GM21723 (cell line): ENCODE results near the gene HLF.

Experiments
- ATAC-seq: cut with Tn5 transposase; IDR thresholded peaks from one replicate; pipeline ENCODE4 v1.9.1; 2021; ENCODE audit warnings: mild to moderate bottlenecking, moderate library complexity; ENCODE audit not compliant: unreplicated experiment

HLF gene, protein sequence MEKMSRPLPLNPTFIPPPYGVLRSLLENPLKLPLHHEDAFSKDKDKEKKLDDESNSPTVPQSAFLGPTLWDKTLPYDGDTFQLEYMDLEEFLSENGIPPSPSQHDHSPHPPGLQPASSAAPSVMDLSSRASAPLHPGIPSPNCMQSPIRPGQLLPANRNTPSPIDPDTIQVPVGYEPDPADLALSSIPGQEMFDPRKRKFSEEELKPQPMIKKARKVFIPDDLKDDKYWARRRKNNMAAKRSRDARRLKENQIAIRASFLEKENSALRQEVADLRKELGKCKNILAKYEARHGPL

DNA sequence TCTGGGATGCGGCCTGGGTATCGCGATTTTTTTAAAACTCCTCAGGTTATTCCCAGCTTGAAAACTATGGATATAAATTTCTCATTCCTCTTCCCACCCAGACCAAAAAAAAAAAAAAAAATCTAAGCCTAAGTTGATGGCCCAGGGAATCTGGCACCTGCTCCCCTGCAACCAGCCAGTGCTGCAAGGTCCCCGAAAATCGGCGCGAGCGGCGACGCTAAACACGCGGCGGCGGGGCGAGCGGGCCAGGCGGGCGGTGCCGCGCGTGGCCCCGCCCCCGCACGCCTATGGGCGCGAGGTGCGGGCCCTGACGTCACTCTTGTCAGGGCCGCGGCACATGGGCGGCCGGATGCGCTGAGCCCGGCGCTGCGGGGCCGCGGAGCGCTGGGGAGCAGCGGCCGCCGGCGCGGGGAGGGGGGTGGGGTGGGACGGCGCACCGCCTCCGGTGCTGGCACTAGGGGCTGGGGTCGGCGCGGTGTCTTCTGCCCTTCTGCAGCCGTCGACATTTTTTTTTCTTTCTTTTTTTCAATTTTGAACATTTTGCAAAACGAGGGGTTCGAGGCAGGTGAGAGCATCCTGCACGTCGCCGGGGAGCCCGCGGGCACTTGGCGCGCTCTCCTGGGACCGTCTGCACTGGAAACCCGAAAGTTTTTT lies at the start of gene HLF:
TSS of gene HLF (plus strand) at position 316 of the 654 bp plus-strand sequence. CDS start 525 bp downstream, outside the sequence.
- ATAC-seq: peak; percentile 97

DNA sequence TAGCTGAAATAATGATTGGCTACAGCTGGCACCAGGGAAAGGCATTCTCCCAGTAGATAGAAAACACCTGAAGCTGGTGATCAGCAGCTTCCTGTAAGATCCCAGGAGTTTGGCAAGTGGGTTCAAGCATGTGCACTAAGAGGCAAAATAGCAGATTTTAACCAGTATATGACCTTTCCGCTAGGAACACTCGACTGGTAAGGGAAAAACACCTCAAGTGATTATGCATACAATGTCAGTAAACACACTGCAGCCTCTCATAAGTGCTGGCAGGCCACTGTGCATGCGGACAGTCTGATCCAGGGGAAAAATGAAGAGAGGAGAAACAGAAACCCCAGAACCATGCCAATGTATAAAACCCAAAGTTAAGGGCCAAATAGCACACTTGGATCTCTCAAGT lies 49.0 kb upstream of the HLF start:
- no peak for ATAC-seq

DNA sequence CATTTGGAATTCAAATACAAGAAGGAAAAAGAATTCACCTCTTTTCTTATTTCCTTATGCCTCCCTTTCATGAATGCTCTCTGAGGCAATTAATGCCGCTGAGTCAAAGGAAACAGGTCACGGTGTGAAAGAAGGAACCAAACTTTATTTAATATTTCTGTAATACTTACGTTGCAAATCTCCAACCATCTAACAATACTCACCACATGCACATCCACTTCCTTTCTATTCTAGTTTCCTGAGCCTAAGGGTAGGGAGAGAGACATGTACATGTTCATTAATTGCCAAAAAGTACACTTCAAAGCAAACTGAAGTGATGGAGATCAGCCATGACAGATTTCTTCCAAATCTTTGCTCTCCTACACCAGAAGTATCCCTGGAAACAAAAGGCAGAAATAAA lies 47.9 kb upstream of the HLF start:
- ATAC-seq: no peak

DNA sequence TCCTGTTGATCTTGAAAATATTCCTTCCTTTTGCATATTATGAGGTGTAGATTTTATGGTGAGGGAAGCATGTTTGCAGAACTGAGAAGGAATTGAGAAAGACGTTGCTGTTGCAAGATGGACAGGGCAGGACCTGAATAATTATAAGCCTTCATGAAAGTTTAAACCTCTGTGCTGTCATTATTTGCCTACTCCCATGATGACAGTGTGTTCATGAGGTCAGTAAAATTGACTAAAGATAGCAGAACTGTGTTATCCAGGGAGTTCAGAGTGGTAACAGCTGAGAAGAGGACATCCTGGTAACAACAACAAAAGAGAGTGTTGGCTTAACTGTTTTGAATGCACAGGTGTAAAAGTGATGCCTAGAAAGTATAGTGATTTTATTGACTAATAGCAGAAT lies 45.3 kb upstream of the HLF start:
- no peak for ATAC-seq

DNA sequence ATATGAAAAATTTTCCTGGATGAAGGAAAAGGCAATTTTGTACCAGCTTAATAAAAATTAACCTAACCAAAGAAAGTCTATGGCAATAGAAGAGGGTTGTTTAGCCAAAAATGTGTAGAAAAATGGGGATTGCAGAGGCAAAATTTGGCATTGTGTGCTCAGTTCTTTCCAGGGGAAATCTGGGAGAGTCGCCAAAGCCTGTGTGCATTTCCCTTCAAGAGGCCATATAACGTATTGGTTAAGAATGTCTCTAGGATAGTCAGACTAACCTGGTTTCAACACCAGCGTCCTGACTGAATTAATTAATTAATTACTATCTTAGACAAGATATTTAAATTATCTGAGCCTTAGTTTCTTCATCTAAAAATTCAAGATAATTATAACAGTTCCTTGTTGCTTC lies 44.8 kb upstream of the HLF start:
- ATAC-seq: no peak

DNA sequence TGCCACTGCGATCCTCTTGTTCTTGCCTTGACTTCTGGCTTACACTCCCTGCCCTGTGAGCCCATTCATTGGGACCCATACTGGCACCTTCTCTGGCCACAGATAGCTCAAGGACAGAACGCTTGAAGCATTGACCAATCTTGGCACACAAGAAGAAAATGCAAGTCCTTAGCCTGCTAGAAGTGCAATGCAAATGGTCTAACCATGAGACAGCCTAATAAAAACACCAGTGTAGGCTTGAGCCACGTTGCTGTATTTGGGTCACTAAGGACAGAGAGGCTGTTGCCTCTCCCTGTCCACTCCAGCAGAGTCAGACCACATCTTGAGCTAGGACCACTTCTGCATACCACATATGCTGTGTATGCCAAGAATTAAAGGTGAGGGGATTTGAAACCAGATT lies 41.2 kb upstream of the HLF start:
- ATAC-seq: no peak

DNA sequence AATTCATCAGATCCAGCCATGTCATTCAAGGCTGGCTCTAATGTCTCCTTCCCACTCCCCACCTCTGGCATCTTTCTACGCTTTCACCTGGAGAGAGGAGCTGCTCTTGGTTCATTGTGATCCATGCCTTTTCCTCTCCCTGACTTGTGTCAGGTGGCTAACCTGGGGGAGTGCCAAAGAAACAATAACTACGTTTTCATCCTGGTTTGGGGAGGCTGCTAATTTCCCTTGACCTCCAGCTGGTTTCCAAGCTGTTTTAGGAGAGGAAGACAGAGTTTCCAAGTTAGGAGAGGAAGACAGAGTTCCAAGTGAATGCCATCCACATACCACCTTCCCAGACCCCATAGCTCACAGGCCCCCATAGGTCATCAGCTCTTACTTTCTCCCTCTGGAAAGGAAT lies 40.0 kb upstream of the HLF start:
- ATAC-seq: no peak

DNA sequence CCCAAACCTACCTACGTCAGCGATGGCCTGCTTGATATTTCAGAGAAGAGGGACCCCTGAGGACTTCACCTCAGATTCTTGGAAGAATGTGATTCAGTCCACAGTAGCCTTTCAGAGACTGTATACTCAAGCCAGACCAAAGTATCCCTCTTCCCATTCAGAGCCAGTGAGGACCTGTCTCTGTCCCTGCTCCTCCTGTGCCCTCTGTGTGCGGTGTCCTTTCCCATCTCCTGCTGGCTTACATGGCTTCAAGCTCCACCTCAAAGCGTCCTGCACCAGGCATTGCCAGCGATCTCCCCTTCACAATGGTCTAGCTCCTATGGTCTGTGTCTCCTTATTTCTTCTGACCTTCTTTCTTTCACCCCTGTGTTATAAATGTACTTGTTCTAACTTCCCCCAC lies 39.5 kb upstream of the HLF start:
- ATAC-seq: no peak

DNA sequence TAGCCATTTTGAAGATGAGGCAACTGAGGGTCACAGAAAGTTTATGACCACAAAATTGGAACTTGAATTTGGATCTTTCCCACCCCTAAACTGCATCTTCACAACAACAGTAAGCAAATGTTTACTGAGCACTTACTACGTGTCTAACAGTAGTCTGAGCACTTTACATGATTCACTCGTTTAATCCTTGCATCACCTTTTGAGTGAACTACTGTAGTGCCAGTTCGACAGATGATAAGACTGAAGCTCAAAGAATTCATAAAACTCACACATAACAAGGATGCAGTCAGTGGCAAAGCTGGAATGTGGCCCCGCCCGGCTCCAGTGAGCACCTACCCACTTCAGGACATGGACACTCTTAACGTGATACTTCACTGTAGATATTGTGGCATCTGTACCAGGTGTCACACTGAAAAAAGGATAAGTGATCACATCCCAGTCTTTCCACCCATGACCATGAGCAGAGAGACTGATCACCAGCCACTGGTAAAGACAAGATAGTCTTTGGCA lies 36.0 kb upstream of the HLF start:
- no peak for ATAC-seq

DNA sequence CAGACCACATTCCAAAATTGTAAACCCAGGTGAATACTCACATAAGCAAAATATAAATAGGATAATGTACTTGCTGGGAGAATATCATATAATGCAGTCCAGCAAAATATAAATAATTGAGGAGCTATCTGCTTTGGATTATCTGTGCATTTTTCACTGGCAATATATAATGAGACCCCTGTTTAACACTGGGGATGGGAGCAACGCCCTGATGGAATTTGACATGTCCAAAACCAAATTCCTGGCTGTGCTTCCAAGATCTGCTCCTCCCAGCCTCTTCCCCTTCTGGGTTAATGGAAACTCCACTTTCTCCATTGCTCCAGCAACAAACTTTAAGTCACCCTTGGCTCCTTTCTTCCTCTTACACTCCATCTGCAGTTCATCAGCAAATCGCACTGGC lies 35.5 kb upstream of the HLF start:
- no peak for ATAC-seq

DNA sequence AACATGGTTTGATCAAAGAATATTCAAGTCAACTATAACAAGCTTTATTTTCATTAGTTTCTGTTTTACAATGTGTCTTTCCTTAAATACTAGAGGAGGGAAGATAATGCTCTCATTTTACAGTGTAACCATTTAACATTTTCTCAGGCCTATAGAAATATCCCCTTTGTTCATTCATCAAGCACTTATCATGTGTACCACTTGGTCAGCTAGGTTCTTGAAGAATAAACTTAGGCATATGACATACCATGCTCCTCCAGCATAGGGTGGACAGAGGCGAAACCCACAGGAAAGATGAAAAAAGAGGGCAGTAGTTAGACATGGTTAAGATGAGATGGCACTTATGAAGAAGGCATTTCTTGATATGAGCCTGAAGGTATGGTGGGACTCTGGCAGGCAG lies 34.0 kb upstream of the HLF start:
- ATAC-seq: no peak

DNA sequence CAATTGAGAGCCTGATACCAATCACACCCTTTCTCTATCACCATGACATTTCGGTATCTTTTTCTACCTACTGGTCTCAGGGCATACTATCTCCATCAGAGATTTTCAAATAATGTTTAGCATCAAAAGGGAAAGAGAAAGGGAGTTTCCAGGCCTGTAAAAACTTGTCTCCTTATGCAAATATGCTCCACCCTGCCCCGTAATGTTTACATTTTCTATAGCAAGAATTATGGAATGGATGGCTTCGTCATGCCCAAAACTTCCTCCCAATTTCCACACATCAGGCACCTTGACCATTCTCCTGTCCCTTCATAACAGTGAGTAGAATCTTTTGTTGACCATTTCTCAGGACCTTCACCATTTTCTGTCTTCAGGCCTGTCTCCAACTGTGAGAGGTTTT lies 30.9 kb upstream of the HLF start:
- ATAC-seq: no peak

DNA sequence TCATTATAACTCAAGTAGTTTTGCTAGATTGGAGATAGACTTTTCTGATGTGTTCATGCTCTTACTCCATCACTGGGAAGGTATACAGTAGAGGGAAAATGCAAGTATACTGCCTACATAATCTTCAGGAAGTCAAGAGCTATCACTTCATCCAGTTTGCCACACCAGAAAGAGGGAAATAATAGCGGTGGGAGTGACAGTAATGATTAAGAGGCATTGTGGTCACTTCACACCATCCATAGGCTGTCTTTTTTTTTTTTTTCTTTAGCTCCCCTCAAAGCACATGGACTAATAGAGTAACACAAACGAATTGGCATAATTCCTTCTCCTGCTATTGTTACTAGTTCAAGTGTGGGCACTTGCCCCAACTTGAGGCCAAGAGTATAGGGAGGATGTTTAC lies 28.4 kb upstream of the HLF start:
- no peak for ATAC-seq

DNA sequence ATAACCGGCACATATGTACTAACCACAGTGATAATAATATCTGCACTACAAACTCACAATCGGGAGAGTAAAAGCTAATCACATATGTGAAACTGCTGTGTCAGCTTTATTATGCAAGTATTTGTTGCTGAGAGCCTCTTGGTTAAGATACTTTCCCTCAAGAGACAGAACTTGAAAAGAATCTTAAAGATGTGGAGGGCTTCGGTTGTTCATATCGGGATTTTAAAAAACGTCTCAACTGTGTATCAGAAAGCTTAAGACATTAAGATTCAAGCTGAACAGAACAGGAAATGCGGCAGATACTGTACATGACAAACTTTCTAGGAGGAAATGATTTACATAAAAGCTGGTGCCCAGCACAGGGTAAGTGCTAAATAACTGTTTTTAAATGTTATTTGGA lies 27.5 kb upstream of the HLF start:
- ATAC-seq: no peak

DNA sequence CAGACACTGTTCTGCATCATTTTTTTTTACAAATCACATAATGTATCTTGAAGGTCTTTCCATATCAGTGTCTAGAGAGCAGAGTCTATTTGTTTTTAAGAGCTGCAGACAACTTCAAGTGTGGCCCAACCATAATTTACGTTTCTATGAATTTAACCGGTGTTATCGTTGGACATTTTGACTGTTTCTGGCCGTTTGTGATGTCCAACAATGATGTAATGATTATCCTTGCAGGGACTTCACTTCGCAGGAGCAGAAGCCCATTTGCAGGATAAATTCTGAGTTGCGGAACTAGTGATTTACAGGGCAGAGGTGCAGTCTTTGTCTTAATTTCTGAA lies 26.9 kb upstream of the HLF start:
- peak; percentile 2 for ATAC-seq

DNA sequence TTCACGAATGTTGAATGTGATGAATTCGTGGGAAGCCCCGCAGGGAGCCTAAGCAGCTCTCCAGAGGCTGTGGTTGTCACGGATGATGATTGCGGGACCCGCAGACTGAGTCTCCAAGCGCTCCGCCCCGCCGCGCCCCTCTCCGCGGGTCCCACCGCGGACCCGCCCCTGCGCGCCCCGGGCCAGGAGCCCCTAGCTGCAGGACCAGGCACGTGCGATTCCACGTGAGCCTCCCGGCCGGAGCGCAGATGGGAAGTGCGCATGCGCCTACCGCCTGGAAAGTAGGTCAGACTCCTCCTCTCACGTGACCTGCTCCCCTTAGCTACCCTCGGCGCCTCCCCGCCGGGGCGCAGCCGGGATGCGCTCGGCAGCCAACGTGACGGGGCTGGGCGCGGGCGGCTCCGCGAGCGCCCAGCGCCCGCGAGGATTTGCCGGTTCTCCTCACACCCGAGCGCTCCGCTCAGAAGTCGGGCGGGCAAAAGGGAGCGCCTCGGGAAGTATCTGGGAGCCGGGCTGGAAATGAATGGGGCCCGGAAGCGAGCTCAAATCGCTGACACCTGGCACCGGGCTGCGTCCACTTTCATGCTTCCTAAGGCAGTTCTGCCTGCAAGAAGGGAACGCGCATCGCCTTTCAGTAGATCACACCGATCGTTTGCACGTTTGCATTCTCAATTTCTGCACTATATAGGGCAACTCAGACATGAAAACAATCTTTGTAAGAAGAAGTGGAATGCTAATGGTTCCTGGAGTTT lies 26.4 kb upstream of the HLF start:
- peak; percentile 92 for ATAC-seq

DNA sequence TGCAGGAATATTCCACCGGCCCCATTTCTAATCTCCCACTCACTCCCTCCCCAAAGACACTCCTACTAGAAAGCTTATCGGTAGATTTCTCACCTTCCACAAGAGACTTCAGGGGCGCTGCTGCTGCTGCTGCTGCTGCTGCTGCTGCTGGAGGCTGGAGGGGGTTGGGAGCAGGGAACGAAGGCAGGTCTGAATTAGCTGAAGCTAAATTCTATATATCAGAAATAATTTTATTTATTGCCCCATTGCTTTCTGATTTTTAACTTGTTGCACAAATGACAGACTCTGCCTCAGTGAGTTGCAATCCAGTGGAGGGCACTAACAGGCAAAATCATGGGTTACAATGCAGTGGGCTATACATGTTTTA lies 25.8 kb upstream of the HLF start:
- peak; percentile 33 for ATAC-seq

DNA sequence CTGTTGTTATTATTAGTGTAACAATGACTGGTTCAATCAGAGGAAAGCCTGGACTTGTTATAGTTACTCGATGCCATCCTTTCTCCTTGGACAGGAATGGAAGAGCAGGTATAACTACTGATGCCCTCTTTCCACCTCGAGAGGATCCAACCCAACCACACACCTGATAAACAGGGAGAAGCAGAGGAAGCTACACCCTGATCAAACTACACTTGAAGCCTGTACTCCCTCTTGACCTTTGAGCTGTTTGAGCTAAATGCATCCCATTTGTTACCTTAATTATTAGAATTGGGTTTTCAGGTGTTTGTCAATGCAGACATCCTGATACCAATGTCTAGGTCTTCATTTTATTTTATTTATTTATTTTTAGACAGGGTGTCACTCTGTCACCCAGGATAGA lies 23.7 kb upstream of the HLF start:
- ATAC-seq: no peak

DNA sequence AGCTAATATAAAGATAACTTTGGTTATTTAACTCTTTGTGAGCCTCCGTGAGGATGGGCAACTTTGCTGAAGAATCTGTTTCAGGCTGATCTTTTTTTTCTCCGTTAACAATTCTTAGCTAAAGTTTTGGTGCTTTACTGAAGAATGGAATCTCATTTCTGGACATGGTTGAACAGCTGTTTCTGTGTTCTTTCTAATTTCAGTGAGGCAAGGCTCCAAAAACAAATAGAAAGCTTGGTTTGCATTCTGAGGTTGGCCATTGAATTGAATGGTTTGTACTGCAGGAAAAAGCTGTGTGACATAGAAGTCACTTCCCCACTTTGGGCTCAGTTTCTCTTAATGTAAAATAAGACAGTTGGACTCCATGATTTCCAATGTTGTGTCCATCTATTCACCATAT lies 22.3 kb upstream of the HLF start:
- no peak for ATAC-seq

DNA sequence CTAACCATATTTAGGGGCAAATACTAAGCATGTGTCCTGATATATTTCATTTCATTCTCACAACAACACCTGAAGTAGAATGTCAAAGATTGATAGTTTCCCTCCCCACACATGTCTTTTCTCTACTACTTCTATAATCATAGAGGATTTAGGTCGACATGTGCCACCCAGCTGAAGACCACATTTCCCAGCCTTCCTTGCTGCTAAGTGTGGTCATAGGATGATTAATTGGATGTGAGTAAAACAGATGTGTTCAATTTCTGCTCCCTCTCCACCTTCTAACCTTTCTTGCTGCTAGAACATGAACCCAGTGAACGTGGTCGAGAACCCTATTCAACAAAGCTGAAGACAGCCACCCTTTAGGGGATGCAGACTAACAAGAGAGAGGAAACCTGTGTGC lies 18.8 kb upstream of the HLF start:
- ATAC-seq: no peak

DNA sequence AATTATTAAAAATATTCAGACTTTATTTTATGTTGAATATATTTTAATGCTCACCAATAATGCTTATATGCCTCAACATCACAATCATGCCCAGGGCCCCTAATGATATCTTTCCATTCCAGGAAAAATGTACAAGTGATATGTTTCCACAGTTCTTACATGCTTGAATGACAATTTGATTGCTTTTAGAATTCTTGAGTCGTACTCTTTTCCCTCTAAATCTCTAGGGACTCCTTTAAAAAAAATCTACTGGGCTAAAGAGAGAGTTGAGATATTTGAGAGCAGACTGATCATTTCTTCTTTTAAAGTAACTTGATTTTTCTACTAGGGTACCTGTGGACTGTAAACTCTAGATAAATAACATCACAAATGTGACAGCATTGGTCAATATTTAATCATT lies 18.2 kb upstream of the HLF start:
- no peak for ATAC-seq

DNA sequence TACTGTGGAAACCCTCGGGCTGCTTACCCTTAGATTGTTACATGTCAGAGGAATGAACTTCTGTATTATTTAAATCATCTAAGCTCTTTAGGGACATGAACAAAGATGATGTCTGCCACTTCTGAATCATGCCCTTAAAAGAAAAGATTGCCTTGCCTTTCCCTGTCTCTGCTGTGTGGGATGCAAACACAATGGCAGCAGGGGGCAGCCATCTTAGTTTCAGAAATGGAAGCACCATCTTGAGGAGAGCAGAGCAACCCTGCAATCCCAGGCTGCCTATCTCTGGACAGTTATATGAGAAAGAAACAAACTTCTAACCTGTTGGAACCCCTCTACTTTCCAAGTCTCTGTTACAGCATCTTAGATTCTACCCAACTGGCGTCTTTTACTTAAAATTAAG lies 16.7 kb upstream of the HLF start:
- no peak for ATAC-seq
